Loucy (cell line): ENCODE measurements around the gene GFY.

ENCODE experiments used
- CTCF ChIP-seq: fragments of 200-600 bp; sonication (generic); conservative IDR thresholded peaks from 2 replicates; pipeline ENCODE4 v1.5.1; 2014; ENCODE audit warnings: mild to moderate bottlenecking, antibody characterized with exemption, low read length
- EZH2phosphoT487 ChIP-seq: fragments of 200-600 bp; IDR thresholded peaks from 2 replicates; pipeline ENCODE4 v1.6.1; 2018; ENCODE audit warnings: antibody characterized with exemption, mild to moderate bottlenecking, moderate library complexity, borderline replicate concordance

DNA sequence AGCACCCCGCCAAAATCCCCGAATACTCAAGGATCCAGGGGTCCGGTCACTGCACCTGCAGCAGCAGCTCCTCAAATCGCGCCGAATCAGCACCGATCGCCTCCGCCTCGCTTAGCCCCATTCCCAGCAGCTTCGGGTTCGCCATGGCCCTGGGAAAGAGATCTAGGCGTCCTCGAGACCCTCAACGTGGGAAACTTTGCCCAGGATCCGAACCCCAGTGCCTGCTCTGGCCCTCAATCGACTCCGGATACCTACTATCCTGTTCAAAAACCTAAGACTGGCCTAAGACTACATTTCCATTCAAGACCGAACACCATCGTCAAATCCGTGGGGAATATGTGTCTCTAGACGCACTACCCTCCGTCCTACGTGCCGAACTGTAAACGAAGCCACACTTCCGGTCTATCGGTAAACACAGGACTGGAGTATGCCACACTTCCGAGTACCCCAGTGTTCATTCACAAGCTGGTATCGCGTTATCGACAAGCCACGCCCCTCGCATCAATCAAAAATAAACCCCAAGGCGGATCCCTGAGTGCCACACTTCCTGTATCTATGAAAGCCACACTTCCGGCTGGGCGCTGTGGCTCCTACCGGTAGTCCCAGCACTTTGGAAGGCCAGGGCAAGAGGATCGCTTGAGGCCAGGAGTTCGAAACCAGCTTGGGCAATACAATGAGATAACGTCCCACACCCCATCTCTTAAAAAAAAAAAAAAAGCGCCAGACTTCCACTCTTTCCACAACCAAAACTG is 26.4 kb downstream of the GFY start, which contains the start of gene PIH1D1:
- TF ChIP-seq CTCF (no peak), EZH2phosphoT487 (no peak)
